ENCODE measurements around the gene SLC7A8. TPM values are rescaled to one million over a fixed set of nuclear protein-coding genes. Genes with fewer than 3 reads are reported as not detected.

The SLC7A8 gene
- total and polyA plus RNA-seq, 4 experiments from 2014 or later = 0.56 to 4.1 (median 1.5) TPM

DNA sequence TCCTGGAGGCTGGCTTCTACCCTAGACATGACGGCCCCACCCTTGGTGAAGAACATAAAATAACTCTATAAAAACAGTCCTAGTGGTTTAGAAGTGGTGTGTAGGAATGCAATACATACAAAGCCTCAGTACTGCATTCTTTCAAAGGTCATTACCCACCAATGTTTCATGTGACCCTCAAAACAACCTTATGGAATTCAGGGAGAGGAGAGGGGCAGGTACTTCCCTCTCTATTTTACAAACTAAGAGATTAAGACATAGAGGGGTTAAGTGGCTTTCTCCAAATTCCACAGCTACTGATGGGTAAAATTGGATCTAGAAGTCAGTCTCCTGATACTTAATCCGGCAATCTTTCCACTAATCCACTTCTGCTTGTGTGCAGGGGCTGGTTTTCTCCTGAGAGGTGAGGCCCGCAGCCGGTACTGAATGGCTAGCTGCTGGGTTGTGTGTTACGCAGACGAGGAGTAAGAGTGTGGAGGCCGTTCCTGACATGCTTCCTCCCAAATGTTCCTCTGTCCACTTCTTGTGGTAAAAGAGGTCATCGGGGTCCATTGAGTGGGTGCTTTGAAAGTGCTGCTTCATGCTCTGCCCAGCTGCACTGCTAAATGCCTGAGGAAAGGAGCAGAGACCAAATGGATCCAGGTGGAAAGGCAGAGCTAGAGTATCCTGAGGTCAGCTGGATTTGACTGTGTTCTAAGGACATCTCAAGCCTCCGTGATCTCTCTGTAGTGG, 16.2 kb downstream of the SLC7A8 start:
- Histone ChIP-seq H3K9me3 (ENCODE audit: control insufficient read depth in 1 of 2, low read length in 2 of 2) (no peaks in the 10 kb centered on the region), H3K36me3 (ENCODE audit: insufficient read depth, low read length) (no peaks in the 10 kb centered on the region), H3K27ac (ENCODE audit: low read depth, low read length) (no peak overlapping the region), H3K27me3 (ENCODE audit: insufficient read depth, low read length) (no peaks in the 10 kb centered on the region), H3K4me3 (ENCODE audit: low read length in 2 of 2) (no peak overlapping the region), H3K4me1 (ENCODE audit: insufficient read depth, low read length) (peaks cover 7% of the 10 kb centered on the region)
- ChIA-PET POLR2A (ENCODE audit: partially characterized antibody) (no interaction called here), CTCF (ENCODE audit: partially characterized antibody) (interaction anchor here (2.9 kb wide), 1 partner anchor 46 kb away, joined by 7 read pairs; no protein-coding TSS in a partner anchor)
- Mint-ChIP-seq H3K36me3 (no peaks in the 10 kb centered on the region), H3K4me1 (peaks cover 0 to 14% (median 2%) of the 10 kb centered on the region in 4 donors), H3K27ac (no peak overlapping the region), H3K9me3 (no peaks in the 10 kb centered on the region), H3K4me3 (no peak overlapping the region), H3K27me3 (peaks cover 3 to 9% of the 10 kb centered on the region in 2 donors)
- intact Hi-C loops (cut with micrococcal nuclease) = no loop called here
- no peak for DNase-seq

- H3K4me1 ChIP-seq (ENCODE audit: insufficient read depth, low read length) = peaks cover 8% of the 10 kb centered on the region
- CTCF ChIA-PET (ENCODE audit: partially characterized antibody) = no interaction called here
These were observed 18.5 kb downstream of the SLC7A8 start for GRCh38 chr14:23164949-23165348.

GRCh38 chr14:23164250-23164649, 19.2 kb downstream of the SLC7A8 start:
- no peak for DNase-seq
- H3K36me3 ChIP-seq (ENCODE audit: insufficient read depth, low read length) = no peaks in the 10 kb centered on the region
- Mint-ChIP-seq H3K4me3 (no peak overlapping the region), H3K36me3 (no peaks in the 10 kb centered on the region), H3K9me3 (no peaks in the 10 kb centered on the region), H3K4me1 (peaks cover 0 to 21% (median 10%) of the 10 kb centered on the region in 4 donors), H3K27me3 (peaks cover 3 to 10% of the 10 kb centered on the region in 2 donors), H3K27ac (peak overlapping the region in 1 of 7 donors; percentile 49)
- H3K9me3 ChIP-seq (ENCODE audit: control insufficient read depth in 1 of 2, low read length in 2 of 2) = no peaks in the 10 kb centered on the region
- H3K4me1 ChIP-seq (ENCODE audit: insufficient read depth, low read length) = peaks cover 8% of the 10 kb centered on the region
- H3K27me3 ChIP-seq (ENCODE audit: insufficient read depth, low read length) = no peaks in the 10 kb centered on the region
- intact Hi-C loops (cut with micrococcal nuclease) = no loop called here
- H3K4me3 ChIP-seq (ENCODE audit: low read length in 2 of 2) = no peak overlapping the region
- ChIA-PET POLR2A (ENCODE audit: partially characterized antibody) (no interaction called here), CTCF (ENCODE audit: partially characterized antibody) (no interaction called here)
- no peak overlapping the region for H3K27ac ChIP-seq (ENCODE audit: low read depth, low read length)

More at GRCh38 chr14:23164949-23165348, 18.5 kb downstream of the SLC7A8 start:
- Mint-ChIP-seq H3K27ac (no peak overlapping the region), H3K4me3 (no peak overlapping the region), H3K27me3 (peaks cover 3 to 9% of the 10 kb centered on the region in 2 donors), H3K36me3 (no peaks in the 10 kb centered on the region), H3K4me1 (peaks cover 0 to 23% (median 10%) of the 10 kb centered on the region in 4 donors), H3K9me3 (no peaks in the 10 kb centered on the region)
- POLR2A ChIA-PET (ENCODE audit: partially characterized antibody) = no interaction called here
- Histone ChIP-seq H3K27ac (ENCODE audit: low read depth, low read length) (no peak overlapping the region), H3K4me3 (ENCODE audit: low read length in 2 of 2) (no peak overlapping the region), H3K27me3 (ENCODE audit: insufficient read depth, low read length) (no peaks in the 10 kb centered on the region), H3K9me3 (ENCODE audit: control insufficient read depth in 1 of 2, low read length in 2 of 2) (no peaks in the 10 kb centered on the region), H3K36me3 (ENCODE audit: insufficient read depth, low read length) (no peaks in the 10 kb centered on the region)
- no peak for DNase-seq
- intact Hi-C loops (cut with micrococcal nuclease) = no loop called here

- ChIA-PET CTCF (ENCODE audit: partially characterized antibody) (interaction anchor here (1.3 to 1.9 kb wide), 2 partner anchors 8 to 14 kb away, joined by 4 to 5 read pairs; no protein-coding TSS in a partner anchor), POLR2A (ENCODE audit: partially characterized antibody) (no interaction called here)
- no peak for DNase-seq
- H3K9me3 ChIP-seq (ENCODE audit: control insufficient read depth in 1 of 2, low read length in 2 of 2) = no peaks in the 10 kb centered on the region
- H3K36me3 ChIP-seq (ENCODE audit: insufficient read depth, low read length) = no peaks in the 10 kb centered on the region
- Mint-ChIP-seq H3K36me3 (no peaks in the 10 kb centered on the region), H3K4me1 (peaks cover 0 to 21% (median 10%) of the 10 kb centered on the region in 4 donors), H3K27me3 (peaks cover 3 to 11% of the 10 kb centered on the region in 2 donors), H3K27ac (peak overlapping the region in 1 of 7 donors; percentile 49), H3K4me3 (no peak overlapping the region), H3K9me3 (no peaks in the 10 kb centered on the region)
- intact Hi-C loops (cut with micrococcal nuclease) = no loop called here
- H3K27me3 ChIP-seq (ENCODE audit: insufficient read depth, low read length) = no peaks in the 10 kb centered on the region
- H3K27ac ChIP-seq (ENCODE audit: low read depth, low read length) = no peak overlapping the region
- peaks cover 8% of the 10 kb centered on the region for H3K4me1 ChIP-seq (ENCODE audit: insufficient read depth, low read length)
- H3K4me3 ChIP-seq (ENCODE audit: low read length in 2 of 2) = no peak overlapping the region
These were observed 19.6 kb downstream of the SLC7A8 start for GRCh38 chr14:23163830-23164229.

DNA sequence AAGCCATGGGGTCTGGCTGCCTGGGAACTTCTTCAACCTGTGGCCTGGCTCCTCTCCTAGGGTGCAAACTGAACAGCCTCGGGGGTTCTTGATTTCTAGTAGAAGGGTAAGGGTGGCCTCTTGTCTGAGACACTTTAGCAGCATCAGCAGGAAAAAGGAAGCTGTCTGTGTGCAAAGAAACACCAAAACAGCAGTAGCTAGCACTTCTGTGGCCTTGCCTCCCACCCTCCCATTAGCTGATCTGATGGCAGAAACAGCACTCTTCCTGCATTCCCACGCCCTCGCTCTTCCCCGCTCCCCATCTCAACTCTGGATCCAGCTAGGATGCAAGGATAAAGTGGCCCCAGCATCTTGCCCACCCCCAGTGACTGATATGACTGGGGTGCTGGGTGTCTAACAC, 20.7 kb downstream of the SLC7A8 start:
- CTCF ChIA-PET (ENCODE audit: partially characterized antibody) = interaction anchor here (0.8 to 1.9 kb wide), 5 partner anchors 9 to 94 kb away, joined by 3 to 5 read pairs (median 3); no protein-coding TSS in a partner anchor
- H3K27ac Mint-ChIP-seq = peak overlapping the region in 3 of 7 donors; percentile 50 to 87 (median 59)
- peak overlapping the region in 3 of 8 donors; percentile 4 to 64 (median 5) for H3K4me3 Mint-ChIP-seq

GRCh38 chr14:23162005-23162404, 21.5 kb downstream of the SLC7A8 start:
- H3K9me3 Mint-ChIP-seq = no peaks in the 10 kb centered on the region
- H3K27me3 Mint-ChIP-seq = peaks cover 5 to 11% of the 10 kb centered on the region in 2 donors
- no peaks in the 10 kb centered on the region for H3K9me3 ChIP-seq (ENCODE audit: control insufficient read depth in 1 of 2, low read length in 2 of 2)
- ChIA-PET POLR2A (ENCODE audit: partially characterized antibody) (no interaction called here), CTCF (ENCODE audit: partially characterized antibody) (interaction anchor here (0.7 to 1.9 kb wide), 4 partner anchors 16 to 63 kb away, joined by 3 to 5 read pairs (median 4); no protein-coding TSS in a partner anchor)
- H3K4me3 Mint-ChIP-seq = peak overlapping the region in 3 of 8 donors; percentile 3 to 64 (median 43)
- peak overlapping the region in 3 of 7 donors; percentile 54 to 82 (median 79) for H3K27ac Mint-ChIP-seq
- peaks cover 8% of the 10 kb centered on the region for H3K4me1 ChIP-seq (ENCODE audit: insufficient read depth, low read length)
- H3K36me3 Mint-ChIP-seq = no peaks in the 10 kb centered on the region
- no peak overlapping the region for H3K4me3 ChIP-seq (ENCODE audit: low read length in 2 of 2)
- H3K4me1 Mint-ChIP-seq = peaks cover 0 to 21% (median 10%) of the 10 kb centered on the region in 4 donors
- H3K27me3 ChIP-seq (ENCODE audit: insufficient read depth, low read length) = no peaks in the 10 kb centered on the region
- no peaks in the 10 kb centered on the region for H3K36me3 ChIP-seq (ENCODE audit: insufficient read depth, low read length)
- H3K27ac ChIP-seq (ENCODE audit: low read depth, low read length) = no peak overlapping the region
- intact Hi-C loops (cut with micrococcal nuclease) = no loop called here
- DNase-seq = no peak

More for the DNA sequence above, 20.7 kb downstream of the SLC7A8 start:
- Histone ChIP-seq H3K27me3 (ENCODE audit: insufficient read depth, low read length) (no peaks in the 10 kb centered on the region), H3K36me3 (ENCODE audit: insufficient read depth, low read length) (no peaks in the 10 kb centered on the region), H3K9me3 (ENCODE audit: control insufficient read depth in 1 of 2, low read length in 2 of 2) (no peaks in the 10 kb centered on the region), H3K27ac (ENCODE audit: low read depth, low read length) (no peak overlapping the region), H3K4me3 (ENCODE audit: low read length in 2 of 2) (no peak overlapping the region), H3K4me1 (ENCODE audit: insufficient read depth, low read length) (peaks cover 8% of the 10 kb centered on the region)
- Mint-ChIP-seq H3K4me1 (peaks cover 0 to 21% (median 10%) of the 10 kb centered on the region in 4 donors), H3K27me3 (peaks cover 5 to 11% of the 10 kb centered on the region in 2 donors), H3K9me3 (no peaks in the 10 kb centered on the region), H3K36me3 (no peaks in the 10 kb centered on the region)
- no peak for DNase-seq
- POLR2A ChIA-PET (ENCODE audit: partially characterized antibody) = no interaction called here
- intact Hi-C loops (cut with micrococcal nuclease) = no loop called here

DNA sequence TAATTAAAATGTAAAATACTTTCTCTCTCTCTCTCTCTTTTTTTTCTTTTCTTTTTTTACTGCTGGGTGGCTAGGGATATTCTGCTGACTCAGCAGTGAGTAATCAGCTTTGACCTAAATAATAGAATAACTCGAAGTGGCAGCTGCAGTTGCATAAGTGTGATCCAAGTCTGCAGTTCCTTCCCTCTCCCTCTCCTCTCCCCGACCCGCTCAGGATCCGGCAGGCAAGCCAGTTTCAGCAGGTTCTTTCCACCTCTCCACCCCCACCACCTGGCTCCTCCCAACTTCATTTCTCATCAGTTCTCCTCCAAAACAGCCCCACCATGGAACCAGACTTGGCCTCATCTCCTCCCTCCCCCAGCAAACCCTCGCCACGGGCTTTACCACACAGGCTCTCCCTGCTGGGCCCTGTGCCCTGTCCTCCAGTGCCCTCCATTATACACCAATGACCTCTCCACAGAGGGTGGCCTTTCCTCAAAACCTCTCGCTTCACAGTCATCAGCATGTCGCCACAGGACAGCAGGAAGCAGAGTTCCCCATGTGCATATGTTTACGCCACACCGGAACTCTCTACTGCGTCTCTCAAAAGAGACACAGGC, 22.4 kb downstream of the SLC7A8 start:
- intact Hi-C loops (cut with micrococcal nuclease) = no loop called here
- no peak for DNase-seq
- Histone ChIP-seq H3K4me1 (ENCODE audit: insufficient read depth, low read length) (peaks cover 8% of the 10 kb centered on the region), H3K9me3 (ENCODE audit: control insufficient read depth in 1 of 2, low read length in 2 of 2) (no peaks in the 10 kb centered on the region), H3K27me3 (ENCODE audit: insufficient read depth, low read length) (no peaks in the 10 kb centered on the region), H3K36me3 (ENCODE audit: insufficient read depth, low read length) (no peaks in the 10 kb centered on the region), H3K4me3 (ENCODE audit: low read length in 2 of 2) (no peak overlapping the region), H3K27ac (ENCODE audit: low read depth, low read length) (no peak overlapping the region)
- CTCF ChIA-PET (ENCODE audit: partially characterized antibody) = interaction anchor here (1.6 kb wide), 1 partner anchor 21 kb away, joined by 4 read pairs; no protein-coding TSS in a partner anchor
- Mint-ChIP-seq H3K36me3 (no peaks in the 10 kb centered on the region), H3K27me3 (peaks cover 3 to 6% of the 10 kb centered on the region in 2 donors), H3K27ac (peak overlapping the region in 4 of 7 donors; percentile 68 to 82 (median 77)), H3K4me1 (peaks cover 0 to 23% (median 10%) of the 10 kb centered on the region in 4 donors), H3K4me3 (peak overlapping the region in 1 of 8 donors; percentile 31), H3K9me3 (no peaks in the 10 kb centered on the region)
- POLR2A ChIA-PET (ENCODE audit: partially characterized antibody) = interaction anchor here (0.6 kb wide), 1 partner anchor 124 kb away, joined by 3 read pairs; no protein-coding TSS in a partner anchor

Data from CD4-positive, alpha-beta memory T cell (primary cell).